HepG2 (cell line): ENCODE measurements around the gene PPP4C. TPM values are rescaled to one million over a fixed set of nuclear protein-coding genes. Genes with fewer than 3 reads are reported as not detected.
A peak's percentile ranks its signal among the peaks of the same experiment; 100 is the strongest.

ENCODE experiments used
- GABPB1 ChIP-seq: IDR thresholded peaks from 2 replicates; pipeline ENCODE4 v1.6.1; 2016; ENCODE audit warnings: mild to moderate bottlenecking, missing genetic modification reagents, moderate library complexity, missing compliant biosample characterization
- HMGXB4 ChIP-seq, 2 experiments: sonication (generic) in 1 of 2; formaldehyde crosslinking in 1 of 2; IDR thresholded peaks; 2 replicates each; pipeline versions ENCODE4 v1.4.0 to v1.6.1; 2018 to 2020; ENCODE audit warnings: missing genetic modification reagents in 2 of 2, borderline replicate concordance in 1 of 2, low read depth in 1 of 2, mild to moderate bottlenecking in 1 of 2, missing biosample characterization in 1 of 2
- NFATC3 ChIP-seq: sonication (generic); formaldehyde crosslinking; IDR thresholded peaks from 2 replicates; pipeline ENCODE4 v1.5.1; 2020; ENCODE audit warnings: mild to moderate bottlenecking, missing genetic modification reagents
- PATZ1 ChIP-seq: sonication (generic); formaldehyde crosslinking; IDR thresholded peaks from 2 replicates; pipeline ENCODE4 v1.4.0; 2020; ENCODE audit warnings: missing genetic modification reagents
- RFXAP ChIP-seq: sonication (generic); formaldehyde crosslinking; IDR thresholded peaks from 2 replicates; pipeline ENCODE4 v1.4.0; 2020; ENCODE audit warnings: missing genetic modification reagents, borderline replicate concordance
- RNF2 ChIP-seq: fragments of 450-650 bp; conservative IDR thresholded peaks from 2 replicates; pipeline ENCODE4 v1.6.1; 2016; ENCODE audit warnings: low read depth
- TAF15 ChIP-seq: fragments of 200-400 bp; formaldehyde crosslinking; IDR thresholded peaks from one replicate; pipeline ENCODE4 v1.6.1; 2018; ENCODE audit warnings: mild to moderate bottlenecking, low read depth, low read length; ENCODE audit not compliant: poor library complexity, severe bottlenecking
- ZFP1 ChIP-seq: IDR thresholded peaks from 2 replicates; pipeline ENCODE4 v1.6.1; 2016
- ZFP41 ChIP-seq: sonication (generic); formaldehyde crosslinking; IDR thresholded peaks from 2 replicates; pipeline ENCODE4 v1.4.0; 2020; ENCODE audit warnings: mild to moderate bottlenecking, missing genetic modification reagents, borderline replicate concordance
- ZNF124 ChIP-seq: sonication (generic); formaldehyde crosslinking; IDR thresholded peaks from 2 replicates; pipeline ENCODE4 v1.4.0; 2020; ENCODE audit warnings: missing genetic modification reagents
- ZNF292 ChIP-seq: sonication (generic); formaldehyde crosslinking; IDR thresholded peaks from 2 replicates; pipeline ENCODE4 v1.8.1; 2022; ENCODE audit warnings: mild to moderate bottlenecking, low read depth, missing genetic modification reagents, borderline replicate concordance
- ZNF383 ChIP-seq: sonication (generic); formaldehyde crosslinking; IDR thresholded peaks from 2 replicates; pipeline ENCODE4 v1.4.0; 2020; ENCODE audit warnings: missing genetic modification reagents, mild to moderate bottlenecking, borderline replicate concordance
- ZNF414 ChIP-seq: sonication (generic); formaldehyde crosslinking; IDR thresholded peaks from 2 replicates; pipeline ENCODE4 v1.5.0; 2020; ENCODE audit warnings: missing genetic modification reagents
- ZNF44 ChIP-seq: sonication (generic); formaldehyde crosslinking; IDR thresholded peaks from 2 replicates; pipeline ENCODE4 v1.5.1; 2020; ENCODE audit warnings: mild to moderate bottlenecking, missing genetic modification reagents
- ZNF550 ChIP-seq: sonication (generic); formaldehyde crosslinking; IDR thresholded peaks from 2 replicates; pipeline ENCODE4 v1.4.0; 2020; ENCODE audit warnings: mild to moderate bottlenecking, missing genetic modification reagents, borderline replicate concordance
- ZNF572 ChIP-seq: sonication (generic); formaldehyde crosslinking; IDR thresholded peaks from 2 replicates; pipeline ENCODE4 v1.5.1; 2020; ENCODE audit warnings: mild to moderate bottlenecking, missing genetic modification reagents
- ZNF678 ChIP-seq: sonication (generic); formaldehyde crosslinking; IDR thresholded peaks from 2 replicates; pipeline ENCODE4 v1.4.0; 2020; ENCODE audit warnings: mild to moderate bottlenecking, missing genetic modification reagents
- ZNF777 ChIP-seq: sonication (generic); formaldehyde crosslinking; IDR thresholded peaks from 2 replicates; pipeline ENCODE4 v1.4.0; 2020; ENCODE audit warnings: missing genetic modification reagents
- ZSCAN25 ChIP-seq: sonication (generic); formaldehyde crosslinking; IDR thresholded peaks from 2 replicates; pipeline ENCODE4 v1.8.0; 2022; ENCODE audit warnings: mild to moderate bottlenecking, missing genetic modification reagents
- polyA plus RNA-seq, 8 experiments: library from polyadenylated mRNA; depleted of rRNA in 3 of 8; stranded (reverse) in 7 of 8; unstranded in 1 of 8; fragments of >200 nt; fragmentation: Illumina TruSeq in 4 of 8; extraction: Trizol in 4 of 8; gene quantifications; 2 replicates each; pipeline versions ENCODE4 v1.2.1 to v1.2.3, GENCODE V29; 2011 to 2016; ENCODE audit warnings: low read depth in 4 of 8, missing spikeins in 1 of 8, mixed read lengths in 1 of 8; ENCODE audit not compliant: insufficient read depth in 1 of 8
- total RNA-seq, 5 experiments: library from RNA; depleted of rRNA; stranded (reverse); fragments of >200 nt; fragmentation: Illumina TruSeq; extraction: Trizol; gene quantifications; 2 replicates each; pipeline ENCODE4 v1.2.3, GENCODE V29; 2016; ENCODE audit warnings: low read depth in 1 of 5
- TF ChIP-seq, protein P1 (sequence below): sonication (generic); formaldehyde crosslinking; IDR thresholded peaks from 2 replicates; pipeline ENCODE4 v1.5.0; 2020; ENCODE audit warnings: mild to moderate bottlenecking, missing genetic modification reagents, moderate library complexity
- TF ChIP-seq, protein P2 (sequence below): sonication (generic); formaldehyde crosslinking; IDR thresholded peaks from 2 replicates; pipeline ENCODE4 v1.9.0; 2022; ENCODE audit warnings: missing genetic modification reagents, mild to moderate bottlenecking, borderline replicate concordance

The PPP4C gene
- total and polyA plus RNA-seq, 2 of the 13 experiments (the other 11 are each of a cell fraction or from before 2014, with no cell fraction given): 176 to 220 TPM

DNA sequence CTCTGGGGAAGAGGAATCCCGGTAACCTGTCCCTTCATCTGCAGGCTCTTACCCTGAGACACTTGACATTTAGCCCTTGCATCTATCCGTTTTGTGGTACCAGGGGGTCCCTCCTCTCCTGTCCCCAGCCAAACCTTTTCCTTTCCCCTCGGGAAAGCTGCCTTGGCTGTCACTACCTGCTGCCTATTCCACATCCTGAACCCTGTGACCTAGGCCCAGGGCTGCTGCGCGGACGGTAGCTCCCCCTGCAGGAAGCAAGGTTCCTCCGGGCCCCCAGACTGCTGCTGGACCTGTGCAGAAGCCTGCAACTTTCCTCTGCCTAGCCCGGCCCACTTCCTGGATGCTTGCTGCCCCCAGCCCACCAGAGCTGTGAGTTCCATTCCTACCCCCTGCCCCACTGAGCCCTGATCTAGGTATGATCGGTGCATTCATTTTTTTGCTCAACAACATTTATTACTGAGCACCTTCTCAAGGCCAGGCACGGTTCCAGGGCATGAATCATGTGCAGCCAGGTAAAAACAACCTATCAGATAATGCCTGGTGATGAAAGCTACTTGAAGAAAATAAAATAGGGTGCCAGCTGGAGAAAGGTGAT is 20.7 kb upstream of the PPP4C start (continued):
- TF ChIP-seq GABPB1 (CRISPR knock-in tag) (peak; percentile 60), ZNF44 (CRISPR knock-in tag) (no peak), ZNF414 (CRISPR knock-in tag) (no peak), ZSCAN25 (CRISPR knock-in tag) (peak; percentile 38; the same call in 1 of the 2 replicates), ZNF383 (CRISPR knock-in tag) (peak; percentile 53; the same call in 1 of the 2 replicates), ZNF777 (no peak), ZNF572 (CRISPR knock-in tag) (0 out of 2 replicates have a peak, but pooled peaks have one; percentile 61), TAF15 (no peak), NFATC3 (CRISPR knock-in tag) (0 out of 2 replicates have a peak, but pooled peaks have one; percentile 22), RNF2 (no peak), ZFP1 (CRISPR knock-in tag) (no peak), HMGXB4 (CRISPR knock-in tag; IDR thresholded peaks at IDR 0.05; ENCODE audit: borderline replicate concordance in 1 of 2, low read depth in 1 of 2) (peak; percentile 82 to 91), ZNF678 (CRISPR knock-in tag) (no peak), ZFP41 (no peak), ZNF550 (no peak), ZNF292 (CRISPR knock-in tag) (peak; percentile 48; the same call in 1 of the 2 replicates), RFXAP (CRISPR knock-in tag) (no peak), ZNF124 (CRISPR knock-in tag) (peak; percentile 74; the same call in 1 of the 2 replicates), PATZ1 (peak; percentile 73)
- TF ChIP-seq, protein P1, sequence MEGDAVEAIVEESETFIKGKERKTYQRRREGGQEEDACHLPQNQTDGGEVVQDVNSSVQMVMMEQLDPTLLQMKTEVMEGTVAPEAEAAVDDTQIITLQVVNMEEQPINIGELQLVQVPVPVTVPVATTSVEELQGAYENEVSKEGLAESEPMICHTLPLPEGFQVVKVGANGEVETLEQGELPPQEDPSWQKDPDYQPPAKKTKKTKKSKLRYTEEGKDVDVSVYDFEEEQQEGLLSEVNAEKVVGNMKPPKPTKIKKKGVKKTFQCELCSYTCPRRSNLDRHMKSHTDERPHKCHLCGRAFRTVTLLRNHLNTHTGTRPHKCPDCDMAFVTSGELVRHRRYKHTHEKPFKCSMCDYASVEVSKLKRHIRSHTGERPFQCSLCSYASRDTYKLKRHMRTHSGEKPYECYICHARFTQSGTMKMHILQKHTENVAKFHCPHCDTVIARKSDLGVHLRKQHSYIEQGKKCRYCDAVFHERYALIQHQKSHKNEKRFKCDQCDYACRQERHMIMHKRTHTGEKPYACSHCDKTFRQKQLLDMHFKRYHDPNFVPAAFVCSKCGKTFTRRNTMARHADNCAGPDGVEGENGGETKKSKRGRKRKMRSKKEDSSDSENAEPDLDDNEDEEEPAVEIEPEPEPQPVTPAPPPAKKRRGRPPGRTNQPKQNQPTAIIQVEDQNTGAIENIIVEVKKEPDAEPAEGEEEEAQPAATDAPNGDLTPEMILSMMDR (CRISPR knock-in tag): peak; percentile 95
- TF ChIP-seq, protein P2, sequence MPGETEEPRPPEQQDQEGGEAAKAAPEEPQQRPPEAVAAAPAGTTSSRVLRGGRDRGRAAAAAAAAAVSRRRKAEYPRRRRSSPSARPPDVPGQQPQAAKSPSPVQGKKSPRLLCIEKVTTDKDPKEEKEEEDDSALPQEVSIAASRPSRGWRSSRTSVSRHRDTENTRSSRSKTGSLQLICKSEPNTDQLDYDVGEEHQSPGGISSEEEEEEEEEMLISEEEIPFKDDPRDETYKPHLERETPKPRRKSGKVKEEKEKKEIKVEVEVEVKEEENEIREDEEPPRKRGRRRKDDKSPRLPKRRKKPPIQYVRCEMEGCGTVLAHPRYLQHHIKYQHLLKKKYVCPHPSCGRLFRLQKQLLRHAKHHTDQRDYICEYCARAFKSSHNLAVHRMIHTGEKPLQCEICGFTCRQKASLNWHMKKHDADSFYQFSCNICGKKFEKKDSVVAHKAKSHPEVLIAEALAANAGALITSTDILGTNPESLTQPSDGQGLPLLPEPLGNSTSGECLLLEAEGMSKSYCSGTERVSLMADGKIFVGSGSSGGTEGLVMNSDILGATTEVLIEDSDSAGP (CRISPR knock-in tag): peak; percentile 74
